H1 (cell line): ENCODE measurements around the gene SPOPL.

Source experiments
- BACH1 ChIP-seq: IDR thresholded peaks from 2 replicates; pipeline ENCODE4 v1.6.1; 2012; ENCODE audit warnings: low read length, improper control_type of control experiment
- BRCA1 ChIP-seq: IDR thresholded peaks from 2 replicates; pipeline ENCODE4 v1.6.1; 2012; ENCODE audit warnings: low read depth, low read length, improper control_type of control experiment
- CTBP2 ChIP-seq: IDR thresholded peaks from 2 replicates; pipeline ENCODE4 v1.7.0; 2011; ENCODE audit warnings: borderline replicate concordance, mild to moderate bottlenecking, moderate library complexity, mixed read lengths, low read length; ENCODE audit not compliant: insufficient read depth, insufficient read length
- CTCF ChIP-seq, 3 experiments: IDR thresholded peaks; 1 replicate in 2 of 3; 2 replicates in 1 of 3; pipeline versions ENCODE4 v1.5.1 to v1.6.1; 2011; ENCODE audit warnings: low read length in 3 of 3, mild to moderate bottlenecking in 3 of 3, inconsistent platforms in 2 of 3, low read depth in 1 of 3, moderate library complexity in 1 of 3; ENCODE audit not compliant: insufficient read depth in 1 of 3; ENCODE audit errors: control extremely low read depth in 1 of 3
- JUND ChIP-seq: IDR thresholded peaks from 2 replicates; pipeline ENCODE4 v1.6.1; 2011; ENCODE audit warnings: mild to moderate bottlenecking, improper control_type of control experiment, low read length
- POLR2A ChIP-seq, 2 experiments: IDR thresholded peaks; 1 replicate in 1 of 2; 2 replicates in 1 of 2; pipeline ENCODE4 v1.6.1; 2011; ENCODE audit warnings: low read depth in 2 of 2, low read length in 2 of 2, mild to moderate bottlenecking in 2 of 2; ENCODE audit errors: control extremely low read depth in 1 of 2
- POU5F1 ChIP-seq: IDR thresholded peaks from 2 replicates; pipeline ENCODE4 v1.6.1; 2011; ENCODE audit warnings: low read depth, mild to moderate bottlenecking, low read length, moderate library complexity
- SIN3A ChIP-seq, 2 experiments: IDR thresholded peaks in 1 of 2; conservative IDR thresholded peaks in 1 of 2; 2 replicates each; pipeline ENCODE4 v1.6.1; 2011 to 2012; ENCODE audit warnings: low read length in 2 of 2, improper control_type of control experiment in 1 of 2, low read depth in 1 of 2, mild to moderate bottlenecking in 1 of 2

- TF ChIP-seq JUND (no peak), CTCF (IDR thresholded peaks at IDR 0.05; ENCODE audit: control extremely low read depth in 1 of 3, insufficient read depth in 1 of 3, low read depth in 1 of 3, low read length in 3 of 3) (no peak), BACH1 (no peak), POLR2A (IDR thresholded peaks at IDR 0.05; ENCODE audit: control extremely low read depth in 1 of 2, low read depth in 2 of 2, low read length in 2 of 2) (no peak), POU5F1 (no peak), SIN3A (conservative IDR thresholded peaks at IDR 0.05 in 1 of 2, IDR thresholded peaks at IDR 0.05 in 1 of 2; ENCODE audit: low read depth in 1 of 2, low read length in 2 of 2) (no peak), CTBP2 (no peak), BRCA1 (no peak)
Measured at GRCh38 chr2:138581909-138582308, 80.3 kb downstream of the SPOPL start.
